OCI-LY3 (cell line): Measurements from ENCODE around the gene BMPER.

Source experiments
- H2AFZ ChIP-seq: fragments of 200-600, 300-600 bp; shearing (Covaris generic); 2 replicates; pipeline ENCODE4 v1.6.0; 2014; ENCODE audit warnings: antibody characterized with exemption, low read depth, low read length
- H3K27ac ChIP-seq: fragments of 200-600, 300-600 bp; sonication (generic); 2 replicates; pipeline ENCODE4 v1.5.1; 2014; ENCODE audit warnings: mild to moderate bottlenecking, low read length, moderate library complexity, mixed read lengths
- H3K27me3 ChIP-seq: fragments of 200-600, 300-600 bp; sonication (generic); 2 replicates; pipeline ENCODE4 v1.6.1; 2014; ENCODE audit warnings: low read depth, low read length, mixed read lengths
- H3K36me3 ChIP-seq: fragments of 200-600, 300-600 bp; sonication (generic); replicated peaks from 2 replicates; pipeline ENCODE3; 2014; ENCODE audit warnings: low read depth, low read length, mixed read lengths
- H3K4me1 ChIP-seq: fragments of 300-600, 200-600 bp; sonication (generic); 2 replicates; pipeline ENCODE4 v1.6.1; 2014; ENCODE audit warnings: low read length, mixed read lengths
- H3K4me2 ChIP-seq: fragments of 200-600, 300-600 bp; sonication (generic); 2 replicates; pipeline ENCODE4 v1.6.1; 2014; ENCODE audit warnings: low read length, mixed read lengths
- H3K4me3 ChIP-seq: fragments of 300-600, 200-600 bp; sonication (generic); 2 replicates; pipeline ENCODE4 v1.5.1; 2014; ENCODE audit warnings: antibody characterized with exemption, mild to moderate bottlenecking, low read length, moderate library complexity
- H3K79me2 ChIP-seq: fragments of 300-600, 200-600 bp; shearing (Covaris generic); 2 replicates; pipeline ENCODE4 v1.6.1; 2014; ENCODE audit warnings: mild to moderate bottlenecking, low read length, mixed read lengths
- H3K9ac ChIP-seq: fragments of 300-600, 200-600 bp; shearing (Covaris generic); 2 replicates; pipeline ENCODE4 v1.6.0; 2014; ENCODE audit warnings: mild to moderate bottlenecking, low read length, moderate library complexity
- H3K9me3 ChIP-seq: fragments of 200-600, 300-600 bp; shearing (Covaris generic); 2 replicates; pipeline ENCODE4 v1.6.1; 2014; ENCODE audit warnings: low read length, mixed read lengths; ENCODE audit not compliant: insufficient read depth
- H4K20me1 ChIP-seq: fragments of 200-600, 300-600 bp; sonication (generic); 2 replicates; pipeline ENCODE4 v1.6.1; 2016; ENCODE audit warnings: low read length, mixed read lengths; ENCODE audit not compliant: insufficient read depth
- CTCF ChIP-seq: fragments of 200-600, 300-600 bp; sonication (generic); IDR thresholded peaks from 2 replicates; pipeline ENCODE4 v1.5.1; 2014; ENCODE audit warnings: antibody characterized with exemption, low read length, low read depth
- EZH2phosphoT487 ChIP-seq: fragments of 200-600 bp; shearing (Covaris generic); IDR thresholded peaks from 2 replicates; pipeline ENCODE4 v1.6.1; 2018; ENCODE audit warnings: antibody characterized with exemption, mixed run types, low read depth

The BMPER gene

GRCh38 chr7:34121366-34121765 is 216.0 kb downstream of the BMPER start:
- no peak for TF ChIP-seq EZH2phosphoT487
- TF ChIP-seq CTCF: no peak
- no peak overlapping the region for H3K4me2 ChIP-seq
- H2AFZ ChIP-seq: no peak overlapping the region
- H3K36me3 ChIP-seq: no peaks in the 10 kb centered on the region
- H3K4me3 ChIP-seq: no peak overlapping the region
- H3K79me2 ChIP-seq: no peaks in the 10 kb centered on the region
- H3K9ac ChIP-seq: no peak overlapping the region
- H4K20me1 ChIP-seq: no peaks in the 10 kb centered on the region
- H3K27me3 ChIP-seq: no peaks in the 10 kb centered on the region
- no peaks in the 10 kb centered on the region for H3K4me1 ChIP-seq
- no peaks in the 10 kb centered on the region for H3K9me3 ChIP-seq
- no peak overlapping the region for H3K27ac ChIP-seq

GRCh38 chr7:34123316-34123715 is 218.0 kb downstream of the BMPER start:
- Histone ChIP-seq H3K4me1 (no peaks in the 10 kb centered on the region), H3K9me3 (no peaks in the 10 kb centered on the region), H4K20me1 (no peaks in the 10 kb centered on the region), H2AFZ (no peak overlapping the region), H3K4me2 (no peak overlapping the region), H3K4me3 (no peak overlapping the region), H3K9ac (no peak overlapping the region), H3K27ac (no peak overlapping the region), H3K36me3 (no peaks in the 10 kb centered on the region), H3K27me3 (no peaks in the 10 kb centered on the region), H3K79me2 (no peaks in the 10 kb centered on the region)
- no peak for TF ChIP-seq EZH2phosphoT487
- no peak for TF ChIP-seq CTCF

GRCh38 chr7:34124765-34125164 is 219.4 kb downstream of the BMPER start:
- Histone ChIP-seq H3K27me3 (no peaks in the 10 kb centered on the region), H3K27ac (no peak overlapping the region), H3K9ac (no peak overlapping the region), H3K79me2 (no peaks in the 10 kb centered on the region), H3K9me3 (no peaks in the 10 kb centered on the region), H3K4me2 (no peak overlapping the region), H4K20me1 (no peaks in the 10 kb centered on the region), H2AFZ (no peak overlapping the region), H3K36me3 (no peaks in the 10 kb centered on the region), H3K4me3 (no peak overlapping the region), H3K4me1 (no peaks in the 10 kb centered on the region)
- no peak for TF ChIP-seq EZH2phosphoT487
- no peak for TF ChIP-seq CTCF

GRCh38 chr7:34128762-34129161 is 223.4 kb downstream of the BMPER start:
- no peaks in the 10 kb centered on the region for H3K27me3 ChIP-seq
- H3K4me2 ChIP-seq: no peak overlapping the region
- no peaks in the 10 kb centered on the region for H3K4me1 ChIP-seq
- no peaks in the 10 kb centered on the region for H4K20me1 ChIP-seq
- H3K9me3 ChIP-seq: no peaks in the 10 kb centered on the region
- H3K4me3 ChIP-seq: no peak overlapping the region
- no peaks in the 10 kb centered on the region for H3K79me2 ChIP-seq
- no peak overlapping the region for H2AFZ ChIP-seq
- H3K36me3 ChIP-seq: no peaks in the 10 kb centered on the region
- TF ChIP-seq CTCF: no peak
- no peak for TF ChIP-seq EZH2phosphoT487
- H3K27ac ChIP-seq: no peak overlapping the region
- H3K9ac ChIP-seq: no peak overlapping the region
